K562 treated with DMSO at 1 percent for 4 hours (cell line): Measurements from ENCODE around the gene PLEKHM3. TPM values are rescaled to one million over a fixed set of nuclear protein-coding genes. Genes with fewer than 3 reads are reported as not detected.

Source experiments
- total RNA-seq: library from RNA; unstranded; fragments of 300-600 nt; gene quantifications from 2 replicates; pipeline ENCODE4 v1.2.3, GENCODE V29; 2022; ENCODE audit not compliant: insufficient read depth

Gene PLEKHM3
- 1.6 TPM in 2 replicates for total RNA-seq

DNA sequence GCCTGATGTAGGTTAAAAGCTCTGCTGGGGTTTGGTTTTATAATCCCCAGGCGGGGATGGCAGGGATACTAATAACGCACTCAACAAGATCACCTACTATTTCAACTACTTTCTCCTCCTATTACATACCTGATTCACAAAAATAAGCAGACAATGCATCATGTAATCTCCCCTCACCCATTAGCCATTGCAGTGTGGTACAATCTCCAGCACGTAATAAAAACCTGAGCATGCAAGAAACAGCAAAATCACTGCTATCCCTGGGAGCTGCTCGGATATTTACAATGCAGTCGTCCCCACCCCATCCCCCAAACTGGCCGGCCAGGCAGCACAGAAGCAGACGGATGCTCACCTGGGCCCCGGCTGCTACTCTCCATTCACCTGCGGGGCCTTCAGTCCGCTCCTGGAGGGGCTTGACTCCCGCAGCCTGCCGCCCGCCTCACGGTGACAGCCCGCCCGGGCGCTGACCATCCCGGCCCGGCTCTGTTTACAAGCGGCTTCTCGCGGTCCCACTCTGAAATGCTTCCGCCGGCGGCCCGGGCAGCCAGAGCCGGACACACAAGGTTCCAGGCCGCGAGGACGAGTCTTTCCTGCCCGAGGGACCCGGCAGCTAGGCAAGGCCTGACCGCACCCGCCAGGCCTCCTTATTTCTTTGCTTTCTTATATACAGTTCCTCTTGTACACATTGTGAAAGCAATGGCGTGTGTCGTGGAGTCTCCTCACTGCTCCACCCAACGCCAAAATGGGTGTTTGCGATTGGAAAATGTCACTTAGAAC, at the start of gene PLEKHM3:
Gene PLEKHM3 (minus strand): TSS at position 491 of the 777 bp plus-strand sequence. CDS start 23,888 bp downstream, outside the sequence.

Other genes with a start within 250 kb of the PLEKHM3 start
- gene CRYGD, start 99.0 kb upstream of the PLEKHM3 start, total RNA-seq, result not detected in 2 replicates
- not detected in 2 replicates for gene CRYGC, start 104.3 kb upstream of the PLEKHM3 start, total RNA-seq
- gene CRYGB, start 120.6 kb upstream of the PLEKHM3 start, total RNA-seq, result not detected in 2 replicates
- gene CRYGA, start 138.1 kb upstream of the PLEKHM3 start, total RNA-seq, result not detected in 2 replicates
- not detected in 2 replicates for gene C2orf80, start 164.5 kb upstream of the PLEKHM3 start, total RNA-seq
- 217 and 226 TPM in 2 replicates for gene IDH1, start 229.5 kb upstream of the PLEKHM3 start, total RNA-seq
- gene PIKFYVE, start 240.7 kb upstream of the PLEKHM3 start, total RNA-seq, result 7.7 and 9.3 TPM in 2 replicates